HepG2 (cell line): ENCODE data around the gene ASB8.

Experiments
- JUN ChIP-seq: sonication (generic); formaldehyde crosslinking; IDR thresholded peaks from 2 replicates; pipeline ENCODE4 v1.4.0; 2020; ENCODE audit warnings: mild to moderate bottlenecking, missing genetic modification reagents
- NR2F6 ChIP-seq, 2 experiments: IDR thresholded peaks; 2 replicates each; pipeline ENCODE4 v1.6.1; 2016; ENCODE audit warnings: antibody characterized with exemption in 1 of 2, mild to moderate bottlenecking in 1 of 2
- POLR2A ChIP-seq, 2 experiments: IDR thresholded peaks; 2 replicates each; pipeline ENCODE4 v1.6.1; 2011; ENCODE audit warnings: low read depth in 2 of 2, low read length in 2 of 2, mild to moderate bottlenecking in 1 of 2, moderate library complexity in 1 of 2; ENCODE audit not compliant: insufficient read depth in 1 of 2

- TF ChIP-seq POLR2A (IDR thresholded peaks at IDR 0.05; ENCODE audit: insufficient read depth in 1 of 2, low read depth in 2 of 2, low read length in 2 of 2) (no peak), NR2F6 (IDR thresholded peaks at IDR 0.05) (no peak), NR2F6 (CRISPR knock-in tag; IDR thresholded peaks at IDR 0.05) (no peak), JUN (CRISPR knock-in tag) (no peak)
These were observed 30.8 kb upstream of the ASB8 start for GRCh38 chr12:48187916-48188695.
